Tibial nerve (tissue), 3 donors: Measurements from ENCODE around the gene MTMR8.

Experiments
- CTCF ChIP-seq, 5 experiments: fragments of 200-600 bp in 3 of 5; fragments of 450-650 bp in 2 of 5; sonication (generic) in 3 of 5; IDR thresholded peaks; one replicate each; pipeline ENCODE4 v1.5.1; 2016 to 2019; ENCODE audit warnings: antibody characterized with exemption in 5 of 5, mild to moderate bottlenecking in 3 of 5, moderate library complexity in 2 of 5
- POLR2A ChIP-seq, 2 donors: fragments of 450-650 bp; IDR thresholded peaks; one replicate each; pipeline ENCODE4 v1.6.1; 2017; ENCODE audit warnings: antibody characterized with exemption in 2 of 2, mild to moderate bottlenecking in 2 of 2, moderate library complexity in 2 of 2

GRCh38 chrX:64306712-64307111 lies 88.5 kb downstream of the MTMR8 start:
- no peak for TF ChIP-seq POLR2A (IDR thresholded peaks at IDR 0.05)
- no peak for TF ChIP-seq CTCF (IDR thresholded peaks at IDR 0.05)
